HTERT RPE-1 (cell line): ENCODE results near the gene P4HB.

Experiments used
- in situ Hi-C: fragments of 300-500 bp; cut with MboI; formaldehyde crosslinking; loops from 4 replicates; pipeline ENCODE4 v1.14.3; 2020; ENCODE audit warnings: low sequenced_read_pairs

P4HB gene

DNA sequence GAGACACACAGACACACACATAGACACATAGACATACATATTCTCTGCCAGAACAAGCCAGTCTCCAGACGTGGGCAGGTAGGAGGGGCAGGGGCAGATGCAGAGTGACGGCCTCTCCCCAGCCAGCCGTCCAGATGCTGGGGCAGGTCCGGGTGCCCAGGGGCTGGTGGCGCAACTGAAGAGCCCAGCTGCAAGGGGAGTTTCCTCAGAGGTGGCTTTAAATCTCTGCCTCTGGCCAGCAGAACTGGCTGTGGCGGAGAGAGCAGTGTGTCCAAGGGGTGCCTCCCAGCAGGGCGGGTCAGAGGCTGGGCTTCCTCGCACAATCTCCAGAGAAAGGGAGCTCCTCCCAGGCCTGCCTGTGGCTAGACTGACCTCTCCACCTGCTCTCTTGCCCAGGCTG is 65.8 kb downstream of the P4HB start:
- in situ Hi-C loops: no loop called here

DNA sequence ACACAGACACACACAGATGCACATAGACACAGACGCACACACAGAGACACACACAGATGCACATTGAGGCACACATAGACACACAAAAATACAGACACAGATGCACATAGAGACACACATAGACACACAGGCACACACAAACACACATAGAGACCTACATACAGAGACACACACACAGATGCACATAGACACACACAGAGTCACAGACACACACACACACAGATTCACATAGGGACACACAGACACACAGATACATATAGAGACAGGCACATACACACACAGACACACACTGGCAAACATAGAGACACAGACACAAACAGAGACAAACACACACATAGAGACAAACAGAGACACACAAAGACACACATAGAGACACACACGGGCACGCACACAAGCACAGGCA is 66.3 kb downstream of the P4HB start:
- in situ Hi-C loops: no loop called here
